Karpas-422 (cell line): Measurements from ENCODE around the gene NDUFAF2. TPM values are rescaled to one million over a fixed set of nuclear protein-coding genes. Genes with fewer than 3 reads are reported as not detected.

Experiments
- DNase-seq: peaks from one replicate; pipeline ENCODE4 v3.0.0-alpha.2; 2015
- H2AFZ ChIP-seq: fragments of 200-600 bp; sonication (generic); 2 replicates; pipeline ENCODE4 v1.6.1; 2014; ENCODE audit warnings: antibody characterized with exemption, low read length, mixed read lengths
- H3K27ac ChIP-seq: fragments of 200-600 bp; sonication (generic); 2 replicates; pipeline ENCODE4 v1.5.1; 2014; ENCODE audit warnings: mild to moderate bottlenecking, low read length, moderate library complexity
- H3K27me3 ChIP-seq: fragments of 200-600 bp; sonication (generic); 2 replicates; pipeline ENCODE4 v1.6.1; 2014; ENCODE audit warnings: low read length, mixed read lengths
- H3K36me3 ChIP-seq: fragments of 200-600 bp; sonication (generic); 2 replicates; pipeline ENCODE4 v1.6.1; 2014; ENCODE audit warnings: low read length, mixed read lengths; ENCODE audit not compliant: insufficient read depth
- H3K4me1 ChIP-seq: fragments of 200-600 bp; sonication (generic); 2 replicates; pipeline ENCODE4 v1.6.1; 2014; ENCODE audit warnings: mild to moderate bottlenecking, low read length, mixed read lengths
- H3K4me2 ChIP-seq: fragments of 200-600 bp; sonication (generic); 2 replicates; pipeline ENCODE4 v1.6.1; 2014; ENCODE audit warnings: low read length, low read depth, mild to moderate bottlenecking; ENCODE audit not compliant: poor library complexity, severe bottlenecking
- H3K4me3 ChIP-seq: fragments of 200-600 bp; sonication (generic); 2 replicates; pipeline ENCODE4 v1.5.1; 2014; ENCODE audit warnings: mild to moderate bottlenecking, antibody characterized with exemption, low read length, mixed read lengths
- H3K79me2 ChIP-seq: fragments of 200-600 bp; sonication (generic); 2 replicates; pipeline ENCODE4 v1.6.1; 2014; ENCODE audit warnings: mild to moderate bottlenecking, low read length, mixed read lengths
- H3K9ac ChIP-seq: fragments of 200-600 bp; sonication (generic); 2 replicates; pipeline ENCODE4 v1.6.0; 2014; ENCODE audit warnings: low read length
- H3K9me2 ChIP-seq: fragments of 200-600 bp; sonication (generic), shearing (Covaris generic); replicated peaks from 2 replicates; pipeline ENCODE4 v1.6.0; 2014; ENCODE audit warnings: mild to moderate bottlenecking, low read length, moderate library complexity; ENCODE audit not compliant: insufficient read depth
- H3K9me3 ChIP-seq: fragments of 300-700, 200-600 bp; sonication (generic); 2 replicates; pipeline ENCODE4 v1.6.1; 2014; ENCODE audit warnings: low read length, mixed read lengths
- H4K20me1 ChIP-seq: fragments of 200-600 bp; sonication (generic); 2 replicates; pipeline ENCODE4 v1.6.1; 2014; ENCODE audit warnings: mild to moderate bottlenecking, antibody characterized with exemption, low read length, low read depth; ENCODE audit not compliant: insufficient read depth
- total RNA-seq: library from RNA; depleted of rRNA; stranded (reverse); fragments of >200 nt; shearing (Covaris generic); gene quantifications from 2 replicates; pipeline ENCODE4 v1.2.3, GENCODE V29; 2014; ENCODE audit warnings: low replicate concordance

The NDUFAF2 gene
- total RNA-seq, 1 experiment from 2014 or later = 46.6 TPM

- no peak overlapping the region for H3K4me3 ChIP-seq
- H3K9me3 ChIP-seq = no peaks in the 10 kb centered on the region
- no peak overlapping the region for H3K9ac ChIP-seq
- H4K20me1 ChIP-seq = peaks cover 4% of the 10 kb centered on the region; the same call in 1 of the 2 replicates
- peaks cover 65% of the 10 kb centered on the region for H3K79me2 ChIP-seq
- peaks cover 13% of the 10 kb centered on the region for H3K4me1 ChIP-seq
- no peak overlapping the region for H3K4me2 ChIP-seq
- H2AFZ ChIP-seq = no peak overlapping the region
- no peaks in the 10 kb centered on the region for H3K36me3 ChIP-seq
- H3K27me3 ChIP-seq = no peaks in the 10 kb centered on the region
- DNase-seq = no peak
- H3K9me2 ChIP-seq = no peaks in the 10 kb centered on the region
- H3K27ac ChIP-seq = no peak overlapping the region
These were observed 65.8 kb downstream of the NDUFAF2 start for GRCh38 chr5:61010467-61011454.

GRCh38 chr5:61018062-61018461 is 73.1 kb downstream of the NDUFAF2 start:
- no peak overlapping the region for H3K4me2 ChIP-seq
- H3K36me3 ChIP-seq = no peaks in the 10 kb centered on the region; the same call in 1 of the 2 replicates
- peaks cover 63% of the 10 kb centered on the region for H3K79me2 ChIP-seq
- no peak overlapping the region for H2AFZ ChIP-seq
- no peaks in the 10 kb centered on the region for H3K27me3 ChIP-seq
- no peaks in the 10 kb centered on the region; the same call in 1 of the 2 replicates for H4K20me1 ChIP-seq
- no peak overlapping the region for H3K9ac ChIP-seq
- H3K27ac ChIP-seq = no peak overlapping the region
- DNase-seq = no peak
- H3K4me3 ChIP-seq = no peak overlapping the region
- H3K9me2 ChIP-seq = no peaks in the 10 kb centered on the region
- no peaks in the 10 kb centered on the region for H3K9me3 ChIP-seq
- no peaks in the 10 kb centered on the region; the same call in 1 of the 2 replicates for H3K4me1 ChIP-seq

- no peaks in the 10 kb centered on the region for H3K9me2 ChIP-seq
- H3K9me3 ChIP-seq = no peaks in the 10 kb centered on the region
- no peak overlapping the region for H3K27ac ChIP-seq
- H3K9ac ChIP-seq = no peak overlapping the region
- H3K4me2 ChIP-seq = no peak overlapping the region
- H3K4me1 ChIP-seq = peaks cover 8% of the 10 kb centered on the region
- no peak overlapping the region for H3K4me3 ChIP-seq
- no peak overlapping the region for H2AFZ ChIP-seq
- no peaks in the 10 kb centered on the region; the same call in 1 of the 2 replicates for H3K36me3 ChIP-seq
- H3K79me2 ChIP-seq = peaks cover 58% of the 10 kb centered on the region
- no peak for DNase-seq
- H3K27me3 ChIP-seq = no peaks in the 10 kb centered on the region
- no peaks in the 10 kb centered on the region for H4K20me1 ChIP-seq
These were observed 74.6 kb downstream of the NDUFAF2 start for GRCh38 chr5:61019642-61020041.

GRCh38 chr5:61020415-61020814 is 75.4 kb downstream of the NDUFAF2 start:
- no peak overlapping the region for H2AFZ ChIP-seq
- H3K27ac ChIP-seq = no peak overlapping the region
- no peak overlapping the region for H3K4me3 ChIP-seq
- DNase-seq = no peak
- no peaks in the 10 kb centered on the region; the same call in 1 of the 2 replicates for H3K36me3 ChIP-seq
- no peaks in the 10 kb centered on the region for H3K9me2 ChIP-seq
- H3K79me2 ChIP-seq = peaks cover 66% of the 10 kb centered on the region
- no peaks in the 10 kb centered on the region for H4K20me1 ChIP-seq
- no peak overlapping the region for H3K9ac ChIP-seq
- no peak overlapping the region for H3K4me2 ChIP-seq
- no peaks in the 10 kb centered on the region for H3K9me3 ChIP-seq
- no peaks in the 10 kb centered on the region for H3K27me3 ChIP-seq
- H3K4me1 ChIP-seq = peaks cover 8% of the 10 kb centered on the region

- no peaks in the 10 kb centered on the region for H3K9me3 ChIP-seq
- no peak overlapping the region for H3K9ac ChIP-seq
- H3K36me3 ChIP-seq = no peaks in the 10 kb centered on the region; the same call in 1 of the 2 replicates
- no peak overlapping the region for H3K4me2 ChIP-seq
- H2AFZ ChIP-seq = no peak overlapping the region
- H3K27ac ChIP-seq = peak overlapping the region; percentile 28; the same call in 1 of the 2 replicates
- H3K4me1 ChIP-seq = peaks cover 14% of the 10 kb centered on the region
- H3K79me2 ChIP-seq = peaks cover 76% of the 10 kb centered on the region
- H3K4me3 ChIP-seq = no peak overlapping the region
- no peak for DNase-seq
- H4K20me1 ChIP-seq = no peaks in the 10 kb centered on the region
- no peaks in the 10 kb centered on the region for H3K27me3 ChIP-seq
- H3K9me2 ChIP-seq = no peaks in the 10 kb centered on the region
These were observed 78.1 kb downstream of the NDUFAF2 start for GRCh38 chr5:61023131-61023530.

- Histone ChIP-seq H3K9me3 (no peaks in the 10 kb centered on the region), H3K27me3 (no peaks in the 10 kb centered on the region), H3K4me3 (no peak overlapping the region), H4K20me1 (no peaks in the 10 kb centered on the region), H3K9me2 (no peaks in the 10 kb centered on the region), H3K4me2 (no peak overlapping the region), H3K36me3 (no peaks in the 10 kb centered on the region), H3K4me1 (peaks cover 14% of the 10 kb centered on the region), H3K27ac (no peak overlapping the region), H3K79me2 (peaks cover 87% of the 10 kb centered on the region), H2AFZ (no peak overlapping the region), H3K9ac (no peak overlapping the region)
- DNase-seq = no peak
These were observed 81.0 kb downstream of the NDUFAF2 start for GRCh38 chr5:61026004-61026403.

- Histone ChIP-seq H3K4me2 (no peak overlapping the region), H4K20me1 (no peaks in the 10 kb centered on the region), H3K36me3 (no peaks in the 10 kb centered on the region), H3K79me2 (peaks cover 75% of the 10 kb centered on the region), H3K9me3 (no peaks in the 10 kb centered on the region), H2AFZ (no peak overlapping the region), H3K4me1 (peaks cover 12% of the 10 kb centered on the region), H3K27ac (no peak overlapping the region), H3K9ac (no peak overlapping the region), H3K27me3 (no peaks in the 10 kb centered on the region), H3K4me3 (no peak overlapping the region), H3K9me2 (no peaks in the 10 kb centered on the region)
- DNase-seq = no peak
These were observed 83.4 kb downstream of the NDUFAF2 start for GRCh38 chr5:61028382-61028781.

- no peaks in the 10 kb centered on the region for H3K36me3 ChIP-seq
- H3K9me2 ChIP-seq = no peaks in the 10 kb centered on the region
- no peak overlapping the region for H3K9ac ChIP-seq
- no peak overlapping the region for H3K4me2 ChIP-seq
- DNase-seq = no peak
- no peak overlapping the region for H3K4me3 ChIP-seq
- no peaks in the 10 kb centered on the region for H3K27me3 ChIP-seq
- no peaks in the 10 kb centered on the region for H4K20me1 ChIP-seq
- H3K27ac ChIP-seq = no peak overlapping the region
- no peaks in the 10 kb centered on the region for H3K9me3 ChIP-seq
- H2AFZ ChIP-seq = no peak overlapping the region
- peaks cover 7% of the 10 kb centered on the region for H3K4me1 ChIP-seq
- H3K79me2 ChIP-seq = peaks cover 78% of the 10 kb centered on the region
These were observed 84.6 kb downstream of the NDUFAF2 start for GRCh38 chr5:61029456-61030162.
